K562 (cell line): ENCODE results near the gene NDUFAF2. TPM values are rescaled to one million over a fixed set of nuclear protein-coding genes. Genes with fewer than 3 reads are reported as not detected.

ENCODE experiments used
- ATAC-seq: fragments of 200-7000 bp; cut with Tn5 transposase; 3 replicates; pipeline ENCODE4 v1.9.1; 2020; ENCODE audit warnings: moderate library complexity
- BruUV-seq: library from RNA; stranded (reverse); fragments of 400-500 nt; replicated peaks from 2 replicates; lab custom pipeline; 2021; lab: Mats Ljungman, UMichigan
- CTCF ChIA-PET: fragments of 300-600 bp; formaldehyde crosslinking; extraction: SDS; loops from one replicate; lab custom pipeline; 2021; ENCODE audit warnings: low intra/inter-chr PET ratio; lab: Yijun Ruan, JAX
- POLR2A ChIA-PET: fragments of 300-600, 350-650 bp; sonication (Branson Sonifier 250); formaldehyde crosslinking; extraction: SDS; loops from one replicate; lab custom pipeline; 2021; ENCODE audit warnings: antibody characterized with exemption, inconsistent platforms; lab: Yijun Ruan, JAX
- DNase-seq, 4 experiments: peaks; one replicate each; pipeline versions ENCODE4 v3.0.0 to v3.0.0-alpha.2; 2011 to 2018; ENCODE audit warnings: low spot score in 3 of 4, mixed read lengths in 3 of 4; ENCODE audit errors: extremely low read depth in 1 of 4
- FAIRE-seq: peaks from 2 replicates; lab custom pipeline; 2011; peaks lifted over from hg19 to GRCh38; lab: Jason Lieb, UNC
- H2AFZ ChIP-seq: 2 replicates; pipeline ENCODE4 v1.6.0; 2011; ENCODE audit warnings: low read depth, low read length, control low read depth, inconsistent platforms
- H3K27ac ChIP-seq: fragments of 200-600 bp; 3 replicates; pipeline ENCODE4 v1.8.0; 2011; ENCODE audit warnings: low read depth, mild to moderate bottlenecking, control low read depth, inconsistent platforms, low read length, moderate library complexity, mixed read lengths; ENCODE audit errors: extremely low read depth
- H3K27me3 ChIP-seq, 2 experiments: fragments of 300-600 bp in 1 of 2; 2 replicates in 1 of 2; 3 replicates in 1 of 2; pipeline versions ENCODE4 v1.6.0 to v1.8.0; 2011; ENCODE audit warnings: inconsistent platforms in 2 of 2, low read length in 2 of 2, mild to moderate bottlenecking in 1 of 2, mixed read lengths in 1 of 2, moderate library complexity in 1 of 2; ENCODE audit not compliant: control insufficient read depth in 2 of 2, insufficient read depth in 2 of 2
- H3K36me3 ChIP-seq: fragments of 300-600 bp; 3 replicates; pipeline ENCODE4 v1.8.0; 2011; ENCODE audit warnings: mild to moderate bottlenecking, low read length, inconsistent platforms; ENCODE audit not compliant: control insufficient read depth, insufficient read depth
- H3K4me1 ChIP-seq, 2 experiments: fragments of 200-600 bp in 1 of 2; replicated peaks in 1 of 2; 2 replicates in 1 of 2; 3 replicates in 1 of 2; pipeline versions ENCODE4 v1.5.1 to v1.8.0; 2011; ENCODE audit warnings: inconsistent platforms in 2 of 2, low read length in 2 of 2, mild to moderate bottlenecking in 1 of 2, mixed read lengths in 1 of 2, moderate library complexity in 1 of 2; ENCODE audit not compliant: control insufficient read depth in 2 of 2, insufficient read depth in 2 of 2
- H3K4me2 ChIP-seq: 2 replicates; pipeline ENCODE4 v1.6.1; 2011; ENCODE audit warnings: low read length, control low read depth, inconsistent platforms, mixed read lengths; ENCODE audit not compliant: insufficient read depth
- H3K4me3 ChIP-seq: fragments of 200-600 bp; sonication (generic), shearing (Covaris generic); 2 replicates; pipeline ENCODE4 v1.5.1; 2016; ENCODE audit warnings: control low read depth, inconsistent platforms
- H3K79me2 ChIP-seq: fragments of 200-600 bp; 3 replicates; pipeline ENCODE4 v1.8.0; 2011; ENCODE audit warnings: low read length, inconsistent platforms; ENCODE audit not compliant: control insufficient read depth, insufficient read depth
- H3K9ac ChIP-seq, 2 experiments: 2 replicates each; pipeline versions ENCODE4 v1.6.0 to v1.6.1; 2011; ENCODE audit warnings: low read depth in 2 of 2, low read length in 2 of 2, control low read depth in 1 of 2, inconsistent platforms in 1 of 2, mild to moderate bottlenecking in 1 of 2, mixed read lengths in 1 of 2; ENCODE audit not compliant: insufficient read depth in 1 of 2
- H3K9me1 ChIP-seq: one replicate; pipeline ENCODE4 v1.6.0; 2011; ENCODE audit warnings: inconsistent platforms, mild to moderate bottlenecking, low read length, moderate library complexity; ENCODE audit not compliant: control insufficient read depth, insufficient read depth
- H3K9me3 ChIP-seq: replicated peaks from 2 replicates; pipeline ENCODE4 v1.5.1; 2011; ENCODE audit warnings: low read depth, low read length, inconsistent platforms; ENCODE audit not compliant: control insufficient read depth, insufficient read depth
- H4K20me1 ChIP-seq: replicated peaks from 2 replicates; pipeline ENCODE4 v1.6.1; 2011; ENCODE audit warnings: low read length, inconsistent platforms, mixed read lengths; ENCODE audit not compliant: control insufficient read depth, insufficient read depth
- BDP1 ChIP-seq: IDR thresholded peaks from 3 replicates; pipeline ENCODE4 v1.6.1; 2011; ENCODE audit not compliant: insufficient read length, insufficient read depth
- CHD1 ChIP-seq: fragments of 200-600 bp; sonication (generic); IDR thresholded peaks from one replicate; pipeline ENCODE4 v1.6.1; 2012; ENCODE audit warnings: mild to moderate bottlenecking, moderate library complexity, low read length, inconsistent platforms
- ELF2 ChIP-seq: fragments of 250-450 bp; sonication (Bioruptor Pico); IDR thresholded peaks from 2 replicates; pipeline ENCODE4 v1.5.0; 2021; ENCODE audit warnings: mild to moderate bottlenecking
- JUN ChIP-seq, 2 experiments: sonication (generic) in 1 of 2; formaldehyde crosslinking in 1 of 2; IDR thresholded peaks; 2 replicates each; pipeline versions ENCODE4 v1.6.1 to v1.8.0; 2012 to 2022; ENCODE audit warnings: borderline replicate concordance in 2 of 2, mild to moderate bottlenecking in 2 of 2, improper control_type of control experiment in 1 of 2, low read depth in 1 of 2, low read length in 1 of 2, missing genetic modification reagents in 1 of 2
- KLF1 ChIP-seq: fragments of 450-650 bp; IDR thresholded peaks from 2 replicates; pipeline ENCODE4 v1.6.1; 2016; ENCODE audit warnings: missing genetic modification characterization, missing compliant biosample characterization
- RAD21 ChIP-seq, 2 experiments: fragments of 250-450 bp in 1 of 2; fragments of 450-650 bp in 1 of 2; sonication (Bioruptor Pico) in 1 of 2; formaldehyde crosslinking in 1 of 2; IDR thresholded peaks in 1 of 2; conservative IDR thresholded peaks in 1 of 2; 2 replicates each; pipeline versions ENCODE4 v1.4.0 to v1.8.0; 2020 to 2022; ENCODE audit warnings: mild to moderate bottlenecking in 2 of 2, moderate library complexity in 1 of 2
- RFX5 ChIP-seq: IDR thresholded peaks from 2 replicates; pipeline ENCODE4 v1.6.1; 2011; ENCODE audit warnings: low read depth, mild to moderate bottlenecking, improper control_type of control experiment, low read length
- ZEB2 ChIP-seq: fragments of 450-650 bp; IDR thresholded peaks from 2 replicates; pipeline ENCODE4 v1.6.1; 2016
- WGBS: fragments of 100-300 bp; shearing (Covaris generic); methylation state at CpG from one replicate; pipeline ENCODE4 v1.1.6; 2016; ENCODE audit warnings: low coverage, mixed read lengths; ENCODE audit not compliant: insufficient coverage; ENCODE audit errors: missing lambda C conversion rate; 5-methylcytosine and 5-hydroxymethylcytosine counted together
- in situ Hi-C: fragments of 300-500 bp; cut with MboI; formaldehyde crosslinking; loops from 4 replicates; pipeline ENCODE4 v1.15.0; 2018; ENCODE audit warnings: inconsistent platforms, mixed read lengths
- intact Hi-C: fragments of 100-400 bp; cut with micrococcal nuclease; formaldehyde crosslinking; loops from 2 replicates; pipeline ENCODE4 v1.14.2; 2022
- polyA plus RNA-seq, 8 experiments: library from polyadenylated mRNA; depleted of rRNA in 4 of 8; stranded (reverse) in 5 of 8; unstranded in 3 of 8; fragments of >200 nt; fragmentation: Nextera tagmentation in 2 of 8; fragmentation: Illumina TruSeq in 1 of 8; extraction: Ambion mirVana in 2 of 8; extraction: Trizol in 1 of 8; gene quantifications; 2 replicates each; pipeline versions ENCODE4 v1.2.1 to v1.2.3, GENCODE V29; 2011 to 2014; ENCODE audit warnings: inconsistent platforms in 1 of 8, missing spikeins in 1 of 8
- total RNA-seq, 7 experiments: library from RNA; depleted of rRNA in 6 of 7; stranded (reverse); fragments of >200 nt in 6 of 7; fragmentation: Illumina TruSeq in 2 of 7; extraction: Trizol in 2 of 7; gene quantifications; 2 replicates each; pipeline versions ENCODE4 v1.2.1 to v1.2.3, GENCODE V29; 2011 to 2021; ENCODE audit warnings: low replicate concordance in 1 of 7
- TF ChIP-seq, protein P1 (sequence below): sonication (generic); formaldehyde crosslinking; IDR thresholded peaks from 2 replicates; pipeline ENCODE4 v1.8.0; 2022; ENCODE audit warnings: missing genetic modification reagents, mild to moderate bottlenecking, moderate library complexity, borderline replicate concordance
- TF ChIP-seq, protein P2 (sequence below): fragments of 450-650 bp; formaldehyde crosslinking; IDR thresholded peaks from 2 replicates; pipeline ENCODE4 v1.4.0; 2020; ENCODE audit warnings: mild to moderate bottlenecking, moderate library complexity
- TF ChIP-seq, protein P3 (sequence below): fragments of 250-450 bp; sonication (Bioruptor Pico); IDR thresholded peaks from 2 replicates; pipeline ENCODE4 v1.8.0; 2022; ENCODE audit warnings: moderate library complexity, mild to moderate bottlenecking, inconsistent platforms
- TF ChIP-seq, protein P4 (sequence below), 3 experiments: IDR thresholded peaks in 2 of 3; conservative IDR thresholded peaks in 1 of 3; 2 replicates each; pipeline ENCODE4 v1.5.1; 2011 to 2012; ENCODE audit warnings: low read length in 3 of 3, mild to moderate bottlenecking in 3 of 3, control low read depth in 2 of 3, improper control_type of control experiment in 1 of 3, inconsistent platforms in 1 of 3, low read depth in 1 of 3, mixed read lengths in 1 of 3, moderate library complexity in 1 of 3; ENCODE audit not compliant: insufficient read depth in 2 of 3
- TF ChIP-seq, protein P5 (sequence below): sonication (generic); formaldehyde crosslinking; IDR thresholded peaks from 2 replicates; pipeline ENCODE4 v1.8.1; 2023; ENCODE audit warnings: mild to moderate bottlenecking, missing genetic modification reagents

The NDUFAF2 gene
- total and polyA plus RNA-seq, 9 of the 15 experiments (the other 6 are each of a cell fraction or from before 2014, with no cell fraction given), result 56.0 to 155 (median 95.9) TPM

- no peaks in the 10 kb centered on the region for H4K20me1 ChIP-seq
- ChIA-PET CTCF (interaction anchor here (1.7 kb wide), 1 partner anchor 252 kb away, joined by 8 read pairs; no protein-coding TSS in a partner anchor), POLR2A (interaction anchor here (0.7 to 1.0 kb wide), 2 partner anchors 16 to 345 kb away, joined by 3 to 4 read pairs; partner anchors contain the start of gene ERCC8)
- no peak overlapping the region for H3K27ac ChIP-seq
- H3K9ac ChIP-seq, result no peak overlapping the region
- no peak overlapping the region for H3K4me2 ChIP-seq
- H3K79me2 ChIP-seq, result peaks cover 2% of the 10 kb centered on the region; the same call in 1 of the 3 replicates
- intact Hi-C loops (loop anchor here (5.0 kb wide), 1 partner anchor 252 kb away; no protein-coding TSS in a partner anchor), in situ Hi-C loops (loop anchor here (25.0 kb wide), 1 partner anchor 242 kb away; no protein-coding TSS in a partner anchor)
- peaks cover 21% of the 10 kb centered on the region; the same call in 2 of the 3 replicates for H3K36me3 ChIP-seq
- no peak overlapping the region for H3K4me3 ChIP-seq
- no peak for DNase-seq
- no peaks in the 10 kb centered on the region for H3K9me1 ChIP-seq
- no peak overlapping the region for H2AFZ ChIP-seq
- H3K9me3 ChIP-seq, result no peaks in the 10 kb centered on the region
- 61% methylated on average over 6 of the region's 6 CpGs for WGBS
- no peaks in the 10 kb centered on the region for H3K4me1 ChIP-seq
- H3K27me3 ChIP-seq, result no peaks in the 10 kb centered on the region
- no peak for ATAC-seq
- no TSS peak for BruUV-seq
- no peak for FAIRE-seq
- TF ChIP-seq, protein P1, sequence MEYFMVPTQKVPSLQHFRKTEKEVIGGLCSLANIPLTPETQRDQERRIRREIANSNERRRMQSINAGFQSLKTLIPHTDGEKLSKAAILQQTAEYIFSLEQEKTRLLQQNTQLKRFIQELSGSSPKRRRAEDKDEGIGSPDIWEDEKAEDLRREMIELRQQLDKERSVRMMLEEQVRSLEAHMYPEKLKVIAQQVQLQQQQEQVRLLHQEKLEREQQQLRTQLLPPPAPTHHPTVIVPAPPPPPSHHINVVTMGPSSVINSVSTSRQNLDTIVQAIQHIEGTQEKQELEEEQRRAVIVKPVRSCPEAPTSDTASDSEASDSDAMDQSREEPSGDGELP (CRISPR knock-in tag), result no peak
- TF ChIP-seq CHD1 (no peak), KLF1 (tag) (no peak), RFX5 (no peak), RAD21 (CRISPR knock-in tag; conservative IDR thresholded peaks at IDR 0.05 in 1 of 2, IDR thresholded peaks at IDR 0.05 in 1 of 2) (peak; percentile 57 to 74), JUN (IDR thresholded peaks at IDR 0.05; ENCODE audit: borderline replicate concordance, low read depth, low read length) (no peak), JUN (CRISPR knock-in tag; IDR thresholded peaks at IDR 0.05; ENCODE audit: borderline replicate concordance) (no peak), BDP1 (no peak), ELF2 (CRISPR knock-in tag) (no peak), ZEB2 (no peak)
- TF ChIP-seq, protein P2, sequence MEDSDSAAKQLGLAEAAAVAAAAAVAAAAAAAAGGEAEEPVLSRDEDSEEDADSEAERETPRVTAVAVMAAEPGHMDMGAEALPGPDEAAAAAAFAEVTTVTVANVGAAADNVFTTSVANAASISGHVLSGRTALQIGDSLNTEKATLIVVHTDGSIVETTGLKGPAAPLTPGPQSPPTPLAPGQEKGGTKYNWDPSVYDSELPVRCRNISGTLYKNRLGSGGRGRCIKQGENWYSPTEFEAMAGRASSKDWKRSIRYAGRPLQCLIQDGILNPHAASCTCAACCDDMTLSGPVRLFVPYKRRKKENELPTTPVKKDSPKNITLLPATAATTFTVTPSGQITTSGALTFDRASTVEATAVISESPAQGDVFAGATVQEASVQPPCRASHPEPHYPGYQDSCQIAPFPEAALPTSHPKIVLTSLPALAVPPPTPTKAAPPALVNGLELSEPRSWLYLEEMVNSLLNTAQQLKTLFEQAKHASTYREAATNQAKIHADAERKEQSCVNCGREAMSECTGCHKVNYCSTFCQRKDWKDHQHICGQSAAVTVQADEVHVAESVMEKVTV (CRISPR knock-in tag), result peak; percentile 35; the same call in 1 of the 2 replicates
- TF ChIP-seq, protein P3, sequence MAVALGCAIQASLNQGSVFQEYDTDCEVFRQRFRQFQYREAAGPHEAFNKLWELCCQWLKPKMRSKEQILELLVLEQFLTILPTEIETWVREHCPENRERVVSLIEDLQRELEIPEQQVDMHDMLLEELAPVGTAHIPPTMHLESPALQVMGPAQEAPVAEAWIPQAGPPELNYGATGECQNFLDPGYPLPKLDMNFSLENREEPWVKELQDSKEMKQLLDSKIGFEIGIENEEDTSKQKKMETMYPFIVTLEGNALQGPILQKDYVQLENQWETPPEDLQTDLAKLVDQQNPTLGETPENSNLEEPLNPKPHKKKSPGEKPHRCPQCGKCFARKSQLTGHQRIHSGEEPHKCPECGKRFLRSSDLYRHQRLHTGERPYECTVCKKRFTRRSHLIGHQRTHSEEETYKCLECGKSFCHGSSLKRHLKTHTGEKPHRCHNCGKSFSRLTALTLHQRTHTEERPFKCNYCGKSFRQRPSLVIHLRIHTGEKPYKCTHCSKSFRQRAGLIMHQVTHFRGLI (CRISPR knock-in tag), result peak; percentile 60; the same call in 1 of the 2 replicates
- TF ChIP-seq, protein P4, sequence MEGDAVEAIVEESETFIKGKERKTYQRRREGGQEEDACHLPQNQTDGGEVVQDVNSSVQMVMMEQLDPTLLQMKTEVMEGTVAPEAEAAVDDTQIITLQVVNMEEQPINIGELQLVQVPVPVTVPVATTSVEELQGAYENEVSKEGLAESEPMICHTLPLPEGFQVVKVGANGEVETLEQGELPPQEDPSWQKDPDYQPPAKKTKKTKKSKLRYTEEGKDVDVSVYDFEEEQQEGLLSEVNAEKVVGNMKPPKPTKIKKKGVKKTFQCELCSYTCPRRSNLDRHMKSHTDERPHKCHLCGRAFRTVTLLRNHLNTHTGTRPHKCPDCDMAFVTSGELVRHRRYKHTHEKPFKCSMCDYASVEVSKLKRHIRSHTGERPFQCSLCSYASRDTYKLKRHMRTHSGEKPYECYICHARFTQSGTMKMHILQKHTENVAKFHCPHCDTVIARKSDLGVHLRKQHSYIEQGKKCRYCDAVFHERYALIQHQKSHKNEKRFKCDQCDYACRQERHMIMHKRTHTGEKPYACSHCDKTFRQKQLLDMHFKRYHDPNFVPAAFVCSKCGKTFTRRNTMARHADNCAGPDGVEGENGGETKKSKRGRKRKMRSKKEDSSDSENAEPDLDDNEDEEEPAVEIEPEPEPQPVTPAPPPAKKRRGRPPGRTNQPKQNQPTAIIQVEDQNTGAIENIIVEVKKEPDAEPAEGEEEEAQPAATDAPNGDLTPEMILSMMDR (IDR thresholded peaks at IDR 0.05 in 2 of 3, conservative IDR thresholded peaks at IDR 0.05 in 1 of 3; ENCODE audit: insufficient read depth in 2 of 3, low read depth in 1 of 3, low read length in 3 of 3), result peak; percentile 11 to 53 (median 17); a peak in 2 of 6 replicates
- TF ChIP-seq, protein P5, sequence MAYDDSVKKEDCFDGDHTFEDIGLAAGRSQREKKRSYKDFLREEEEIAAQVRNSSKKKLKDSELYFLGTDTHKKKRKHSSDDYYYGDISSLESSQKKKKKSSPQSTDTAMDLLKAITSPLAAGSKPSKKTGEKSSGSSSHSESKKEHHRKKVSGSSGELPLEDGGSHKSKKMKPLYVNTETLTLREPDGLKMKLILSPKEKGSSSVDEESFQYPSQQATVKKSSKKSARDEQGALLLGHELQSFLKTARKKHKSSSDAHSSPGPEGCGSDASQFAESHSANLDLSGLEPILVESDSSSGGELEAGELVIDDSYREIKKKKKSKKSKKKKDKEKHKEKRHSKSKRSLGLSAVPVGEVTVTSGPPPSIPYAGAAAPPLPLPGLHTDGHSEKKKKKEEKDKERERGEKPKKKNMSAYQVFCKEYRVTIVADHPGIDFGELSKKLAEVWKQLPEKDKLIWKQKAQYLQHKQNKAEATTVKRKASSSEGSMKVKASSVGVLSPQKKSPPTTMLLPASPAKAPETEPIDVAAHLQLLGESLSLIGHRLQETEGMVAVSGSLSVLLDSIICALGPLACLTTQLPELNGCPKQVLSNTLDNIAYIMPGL (CRISPR knock-in tag), result no peak
Measured at GRCh38 chr5:60929024-60929423, 16.0 kb upstream of the NDUFAF2 start.
